ENCODE measurements around the gene IKZF1. TPM values are rescaled to one million over a fixed set of nuclear protein-coding genes. Genes with fewer than 3 reads are reported as not detected.

The IKZF1 gene
- total and polyA plus RNA-seq, 9 of the 15 experiments (the other 6 are each of a cell fraction or from before 2014, with no cell fraction given) = 12.6 to 85.3 (median 44.7) TPM

DNA sequence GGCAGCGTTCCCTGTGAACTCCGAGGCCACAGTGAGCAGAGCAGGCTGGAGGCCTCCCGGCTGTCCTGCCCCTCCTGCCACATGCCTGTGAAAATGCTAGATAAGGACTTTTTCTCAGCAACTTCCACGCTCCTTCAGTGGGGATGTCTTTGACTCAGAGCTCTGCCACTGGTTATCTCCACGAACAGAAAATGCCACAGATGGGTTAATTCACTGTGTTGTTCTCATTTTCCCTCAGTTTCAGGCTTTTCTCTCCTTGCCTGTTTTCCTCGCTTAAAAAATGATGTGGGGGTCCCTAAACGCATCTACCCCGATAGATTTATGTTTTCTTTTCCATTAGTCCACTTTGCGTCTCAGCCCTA lies 51.3 kb downstream of the IKZF1 start (continued):
- TF ChIP-seq, protein P1, sequence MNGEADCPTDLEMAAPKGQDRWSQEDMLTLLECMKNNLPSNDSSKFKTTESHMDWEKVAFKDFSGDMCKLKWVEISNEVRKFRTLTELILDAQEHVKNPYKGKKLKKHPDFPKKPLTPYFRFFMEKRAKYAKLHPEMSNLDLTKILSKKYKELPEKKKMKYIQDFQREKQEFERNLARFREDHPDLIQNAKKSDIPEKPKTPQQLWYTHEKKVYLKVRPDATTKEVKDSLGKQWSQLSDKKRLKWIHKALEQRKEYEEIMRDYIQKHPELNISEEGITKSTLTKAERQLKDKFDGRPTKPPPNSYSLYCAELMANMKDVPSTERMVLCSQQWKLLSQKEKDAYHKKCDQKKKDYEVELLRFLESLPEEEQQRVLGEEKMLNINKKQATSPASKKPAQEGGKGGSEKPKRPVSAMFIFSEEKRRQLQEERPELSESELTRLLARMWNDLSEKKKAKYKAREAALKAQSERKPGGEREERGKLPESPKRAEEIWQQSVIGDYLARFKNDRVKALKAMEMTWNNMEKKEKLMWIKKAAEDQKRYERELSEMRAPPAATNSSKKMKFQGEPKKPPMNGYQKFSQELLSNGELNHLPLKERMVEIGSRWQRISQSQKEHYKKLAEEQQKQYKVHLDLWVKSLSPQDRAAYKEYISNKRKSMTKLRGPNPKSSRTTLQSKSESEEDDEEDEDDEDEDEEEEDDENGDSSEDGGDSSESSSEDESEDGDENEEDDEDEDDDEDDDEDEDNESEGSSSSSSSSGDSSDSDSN (IDR thresholded peaks at IDR 0.05; ENCODE audit: borderline replicate concordance in 1 of 2, low read depth in 2 of 2, low read length in 2 of 2) = peak in 1 of 2 experiments; percentile 80; a peak in 2 of 4 replicates
- TF ChIP-seq NFXL1 (CRISPR knock-in tag; IDR thresholded peaks at IDR 0.05) = no peak
- no peak for TF ChIP-seq SRSF1 (IDR thresholded peaks at IDR 0.05; ENCODE audit: low read depth, low read length)
- 0 out of 2 replicates have a peak, but pooled peaks have one; percentile 55 for TF ChIP-seq MECOM (CRISPR knock-in tag; IDR thresholded peaks at IDR 0.05)
- TF ChIP-seq PHTF2 (CRISPR knock-in tag; IDR thresholded peaks at IDR 0.05) = no peak
- no peak for TF ChIP-seq BCL6 (CRISPR knock-in tag; IDR thresholded peaks at IDR 0.05)
- peak; percentile 94 for TF ChIP-seq GATAD2B (IDR thresholded peaks at IDR 0.05; ENCODE audit: borderline replicate concordance)
- TF ChIP-seq, protein P2, sequence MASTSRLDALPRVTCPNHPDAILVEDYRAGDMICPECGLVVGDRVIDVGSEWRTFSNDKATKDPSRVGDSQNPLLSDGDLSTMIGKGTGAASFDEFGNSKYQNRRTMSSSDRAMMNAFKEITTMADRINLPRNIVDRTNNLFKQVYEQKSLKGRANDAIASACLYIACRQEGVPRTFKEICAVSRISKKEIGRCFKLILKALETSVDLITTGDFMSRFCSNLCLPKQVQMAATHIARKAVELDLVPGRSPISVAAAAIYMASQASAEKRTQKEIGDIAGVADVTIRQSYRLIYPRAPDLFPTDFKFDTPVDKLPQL (IDR thresholded peaks at IDR 0.05; ENCODE audit: extremely low read depth, insufficient read length) = no peak
- TF ChIP-seq NUFIP1 (IDR thresholded peaks at IDR 0.05; ENCODE audit: partially characterized antibody) = no peak
- TF ChIP-seq GTF3C2 (IDR thresholded peaks at IDR 0.05; ENCODE audit: borderline replicate concordance, extremely low read depth, insufficient read length) = no peak
- TF ChIP-seq ZNF431 (CRISPR knock-in tag; IDR thresholded peaks at IDR 0.05) = no peak
- peak; percentile 37 for TF ChIP-seq BRD9 (IDR thresholded peaks at IDR 0.05; ENCODE audit: low read depth, partially characterized antibody)
- TF ChIP-seq, protein P3, sequence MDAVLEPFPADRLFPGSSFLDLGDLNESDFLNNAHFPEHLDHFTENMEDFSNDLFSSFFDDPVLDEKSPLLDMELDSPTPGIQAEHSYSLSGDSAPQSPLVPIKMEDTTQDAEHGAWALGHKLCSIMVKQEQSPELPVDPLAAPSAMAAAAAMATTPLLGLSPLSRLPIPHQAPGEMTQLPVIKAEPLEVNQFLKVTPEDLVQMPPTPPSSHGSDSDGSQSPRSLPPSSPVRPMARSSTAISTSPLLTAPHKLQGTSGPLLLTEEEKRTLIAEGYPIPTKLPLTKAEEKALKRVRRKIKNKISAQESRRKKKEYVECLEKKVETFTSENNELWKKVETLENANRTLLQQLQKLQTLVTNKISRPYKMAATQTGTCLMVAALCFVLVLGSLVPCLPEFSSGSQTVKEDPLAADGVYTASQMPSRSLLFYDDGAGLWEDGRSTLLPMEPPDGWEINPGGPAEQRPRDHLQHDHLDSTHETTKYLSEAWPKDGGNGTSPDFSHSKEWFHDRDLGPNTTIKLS (IDR thresholded peaks at IDR 0.05; ENCODE audit: borderline replicate concordance, low read depth) = no peak
- TF ChIP-seq, protein P4, sequence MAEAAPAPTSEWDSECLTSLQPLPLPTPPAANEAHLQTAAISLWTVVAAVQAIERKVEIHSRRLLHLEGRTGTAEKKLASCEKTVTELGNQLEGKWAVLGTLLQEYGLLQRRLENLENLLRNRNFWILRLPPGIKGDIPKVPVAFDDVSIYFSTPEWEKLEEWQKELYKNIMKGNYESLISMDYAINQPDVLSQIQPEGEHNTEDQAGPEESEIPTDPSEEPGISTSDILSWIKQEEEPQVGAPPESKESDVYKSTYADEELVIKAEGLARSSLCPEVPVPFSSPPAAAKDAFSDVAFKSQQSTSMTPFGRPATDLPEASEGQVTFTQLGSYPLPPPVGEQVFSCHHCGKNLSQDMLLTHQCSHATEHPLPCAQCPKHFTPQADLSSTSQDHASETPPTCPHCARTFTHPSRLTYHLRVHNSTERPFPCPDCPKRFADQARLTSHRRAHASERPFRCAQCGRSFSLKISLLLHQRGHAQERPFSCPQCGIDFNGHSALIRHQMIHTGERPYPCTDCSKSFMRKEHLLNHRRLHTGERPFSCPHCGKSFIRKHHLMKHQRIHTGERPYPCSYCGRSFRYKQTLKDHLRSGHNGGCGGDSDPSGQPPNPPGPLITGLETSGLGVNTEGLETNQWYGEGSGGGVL (CRISPR knock-in tag; IDR thresholded peaks at IDR 0.05) = no peak
- TF ChIP-seq ZBTB9 (CRISPR knock-in tag; IDR thresholded peaks at IDR 0.05) = 0 out of 2 replicates have a peak, but pooled peaks have one; percentile 38
- no peak for TF ChIP-seq TAF7 (tag; IDR thresholded peaks at IDR 0.05)
- TF ChIP-seq MEF2A (IDR thresholded peaks at IDR 0.05; ENCODE audit: control insufficient read depth, low read depth, low read length) = no peak
- TF ChIP-seq U2AF2 (optimal IDR thresholded peaks at IDR 0.05; ENCODE audit: low read depth, low read length) = no peak
